ENCODE results near the gene SAT2.

- TF ChIP-seq, protein P1, sequence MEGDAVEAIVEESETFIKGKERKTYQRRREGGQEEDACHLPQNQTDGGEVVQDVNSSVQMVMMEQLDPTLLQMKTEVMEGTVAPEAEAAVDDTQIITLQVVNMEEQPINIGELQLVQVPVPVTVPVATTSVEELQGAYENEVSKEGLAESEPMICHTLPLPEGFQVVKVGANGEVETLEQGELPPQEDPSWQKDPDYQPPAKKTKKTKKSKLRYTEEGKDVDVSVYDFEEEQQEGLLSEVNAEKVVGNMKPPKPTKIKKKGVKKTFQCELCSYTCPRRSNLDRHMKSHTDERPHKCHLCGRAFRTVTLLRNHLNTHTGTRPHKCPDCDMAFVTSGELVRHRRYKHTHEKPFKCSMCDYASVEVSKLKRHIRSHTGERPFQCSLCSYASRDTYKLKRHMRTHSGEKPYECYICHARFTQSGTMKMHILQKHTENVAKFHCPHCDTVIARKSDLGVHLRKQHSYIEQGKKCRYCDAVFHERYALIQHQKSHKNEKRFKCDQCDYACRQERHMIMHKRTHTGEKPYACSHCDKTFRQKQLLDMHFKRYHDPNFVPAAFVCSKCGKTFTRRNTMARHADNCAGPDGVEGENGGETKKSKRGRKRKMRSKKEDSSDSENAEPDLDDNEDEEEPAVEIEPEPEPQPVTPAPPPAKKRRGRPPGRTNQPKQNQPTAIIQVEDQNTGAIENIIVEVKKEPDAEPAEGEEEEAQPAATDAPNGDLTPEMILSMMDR (tag by site-specific recombination; IDR thresholded peaks at IDR 0.05), result peak; percentile 52
- TF ChIP-seq BCL11B (tag by site-specific recombination; IDR thresholded peaks at IDR 0.05; ENCODE audit: low read depth), result peak; percentile 61; the same call in 1 of the 2 replicates
- TF ChIP-seq ZNF2 (tag by site-specific recombination; IDR thresholded peaks at IDR 0.05), result peak; percentile 93
- TF ChIP-seq KLF1 (tag by site-specific recombination; IDR thresholded peaks at IDR 0.05), result peak; percentile 34; the same call in 1 of the 2 replicates
- no peak for TF ChIP-seq ZFP3 (tag by site-specific recombination; IDR thresholded peaks at IDR 0.05; ENCODE audit: low read depth)
- 0 out of 2 replicates have a peak, but pooled peaks have one; percentile 52 for TF ChIP-seq REPIN1 (tag by site-specific recombination; IDR thresholded peaks at IDR 0.05; ENCODE audit: low read depth)
- TF ChIP-seq ZSCAN16 (tag by site-specific recombination; IDR thresholded peaks at IDR 0.05), result no peak
Observed at GRCh38 chr17:7583253-7584109, 44.1 kb downstream of the SAT2 start, which contains the start of gene MPDU1.
